ENCODE measurements around the gene SELP.
"Not testable (repeated sequence)": the region's sequence is repeated elsewhere in the genome, so short reads cannot be mapped to it uniquely, and the experiment has no call there.

SELP gene

GRCh38 chr1:169630006-169630405 is at the start of gene SELP:
Gene SELP, minus strand, starts transcription at chr1:169630124. Its CDS starts 50 bp downstream, at chr1:169630074.
- DNase-seq: no peak

- no peak for DNase-seq
These were observed 49.8 kb upstream of the SELP start for GRCh38 chr1:169679692-169680091.

GRCh38 chr1:169676001-169676400 is 46.1 kb upstream of the SELP start:
- no peak for DNase-seq

GRCh38 chr1:169670836-169671235 is 40.9 kb upstream of the SELP start:
- no peak for DNase-seq

GRCh38 chr1:169670244-169670643 is 40.3 kb upstream of the SELP start:
- not testable (repeated sequence) for DNase-seq

- not testable (repeated sequence) for DNase-seq
These were observed 38.0 kb upstream of the SELP start for GRCh38 chr1:169667699-169668596.

GRCh38 chr1:169667227-169667639 is 37.3 kb upstream of the SELP start:
- DNase-seq: not testable (repeated sequence)

GRCh38 chr1:169662680-169663079 is 32.8 kb upstream of the SELP start:
- DNase-seq: not testable (repeated sequence)

- not testable (repeated sequence) for DNase-seq
These were observed 31.1 kb upstream of the SELP start for GRCh38 chr1:169661066-169661465.

- DNase-seq: not testable (repeated sequence)
These were observed 28.9 kb upstream of the SELP start for GRCh38 chr1:169658777-169659176.

GRCh38 chr1:169653873-169654272 is 23.9 kb upstream of the SELP start:
- no peak for DNase-seq

GRCh38 chr1:169651035-169651434 is 21.1 kb upstream of the SELP start:
- DNase-seq: no peak

- no peak for DNase-seq
These were observed 20.6 kb upstream of the SELP start for GRCh38 chr1:169650551-169650950.

- DNase-seq: no peak
These were observed 18.8 kb upstream of the SELP start for GRCh38 chr1:169648709-169649108.

- no peak for DNase-seq
These were observed 18.3 kb upstream of the SELP start for GRCh38 chr1:169648187-169648586.

- DNase-seq: no peak
These were observed 17.6 kb upstream of the SELP start for GRCh38 chr1:169647512-169647911.

- no peak for DNase-seq
These were observed 14.4 kb upstream of the SELP start for GRCh38 chr1:169644297-169644696.

- DNase-seq: no peak
These were observed 5.0 kb upstream of the SELP start for GRCh38 chr1:169634877-169635276.

GRCh38 chr1:169634145-169634544 is 4.2 kb upstream of the SELP start:
- DNase-seq: no peak

GRCh38 chr1:169631249-169631648 is 1.3 kb upstream of the SELP start:
- no peak for DNase-seq

- DNase-seq: no peak
These were observed 5.0 kb downstream of the SELP start for GRCh38 chr1:169624912-169625311.

GRCh38 chr1:169624122-169624521 is 5.8 kb downstream of the SELP start:
- no peak for DNase-seq

- DNase-seq: no peak
These were observed 6.6 kb downstream of the SELP start for GRCh38 chr1:169623132-169623926.

- no peak for DNase-seq
These were observed 9.4 kb downstream of the SELP start for GRCh38 chr1:169620565-169620964.

Measured in NCI-H2171 (cell line).